ENCODE data around the gene CPXM2.

DNA sequence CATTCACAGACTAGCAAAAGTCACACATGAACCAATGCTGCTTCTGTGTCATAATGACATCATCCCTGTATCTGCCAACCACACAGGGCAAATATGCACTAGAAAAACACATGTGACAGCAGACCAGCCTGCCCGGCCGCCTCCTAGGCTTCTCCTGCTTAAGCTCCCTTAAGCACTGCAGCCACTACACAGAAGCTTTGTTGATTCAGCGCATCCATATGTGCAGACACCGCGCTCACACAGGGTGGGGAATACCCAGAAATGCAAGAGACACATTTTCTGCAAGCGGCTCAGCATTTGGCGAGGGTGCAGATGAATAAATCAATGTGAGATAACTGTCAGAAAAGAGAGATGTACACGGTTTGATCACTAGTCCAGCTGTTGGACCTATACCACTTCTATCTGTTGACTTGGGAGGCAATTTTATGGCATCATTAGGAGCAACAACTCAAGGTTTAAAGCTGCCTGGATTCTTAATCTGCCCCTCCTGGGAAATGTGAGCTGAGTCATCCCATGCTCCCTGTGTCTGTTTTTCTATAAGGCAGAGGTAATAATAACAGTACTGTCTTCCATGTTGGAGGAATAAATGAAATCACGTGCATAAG lies 33.4 kb downstream of the CPXM2 start:
- TF ChIP-seq CTCF (IDR thresholded peaks at IDR 0.05; ENCODE audit: insufficient read depth, low read length, poor library complexity, severe bottlenecking) (no peak), EZH2phosphoT487 (conservative IDR thresholded peaks at IDR 0.05; ENCODE audit: low read length) (no peak)

All from SU-DHL-6 (cell line).